GM21423 (cell line): Measurements from ENCODE around the gene VAMP4.
"Not testable (repeated sequence)": the region's sequence is repeated elsewhere in the genome, so short reads cannot be mapped to it uniquely, and the experiment has no call there.

Source experiments
- ATAC-seq: cut with Tn5 transposase; IDR thresholded peaks from one replicate; pipeline ENCODE4 v1.9.1; 2021; ENCODE audit warnings: mild to moderate bottlenecking, moderate library complexity; ENCODE audit not compliant: unreplicated experiment

Gene VAMP4

GRCh38 chr1:171707583-171707982, 34.3 kb downstream of the VAMP4 start:
- ATAC-seq: no peak

DNA sequence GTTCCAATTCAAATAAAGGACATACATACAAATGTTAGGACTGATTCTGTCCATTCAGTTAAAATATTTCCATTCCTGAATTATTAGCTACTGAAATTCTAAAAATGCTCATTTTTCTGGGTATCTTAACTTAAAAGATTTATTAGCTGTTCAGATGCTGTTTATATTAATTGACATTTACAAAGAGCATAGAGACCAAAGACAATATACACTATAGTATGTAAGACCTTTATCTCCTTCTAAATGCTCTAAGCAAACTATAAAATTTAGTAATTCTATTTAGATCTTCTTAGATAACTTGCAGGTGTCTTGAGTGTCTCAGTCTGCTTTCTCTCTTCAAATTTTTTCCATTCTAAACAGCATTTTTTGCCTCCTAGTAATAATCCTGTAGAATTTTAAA, 39.3 kb downstream of the VAMP4 start:
- no peak for ATAC-seq

- ATAC-seq: no peak
These were observed 42.3 kb downstream of the VAMP4 start for GRCh38 chr1:171699531-171699930.

DNA sequence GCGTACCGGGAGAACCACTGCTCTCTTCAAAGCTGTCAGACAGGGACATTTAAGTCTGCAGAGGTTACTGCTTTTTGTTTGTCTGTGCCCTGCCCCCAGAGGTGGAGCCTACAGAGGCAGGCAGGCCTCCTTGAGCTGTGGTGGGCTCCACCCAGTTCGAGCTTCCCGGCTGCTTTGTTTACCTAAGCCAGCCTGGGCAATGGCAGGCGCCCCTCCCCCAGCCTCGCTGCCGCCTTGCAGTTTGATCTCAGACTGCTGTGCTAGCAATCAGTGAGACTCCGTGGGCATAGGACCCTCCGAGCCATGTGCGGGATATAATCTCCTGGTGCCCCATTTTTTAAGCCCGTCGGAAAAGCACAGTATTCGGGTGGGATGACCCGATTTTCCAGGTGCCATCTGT, 46.1 kb downstream of the VAMP4 start:
- ATAC-seq: not testable (repeated sequence)

GRCh38 chr1:171693541-171693940, 48.3 kb downstream of the VAMP4 start:
- ATAC-seq: not testable (repeated sequence)

DNA sequence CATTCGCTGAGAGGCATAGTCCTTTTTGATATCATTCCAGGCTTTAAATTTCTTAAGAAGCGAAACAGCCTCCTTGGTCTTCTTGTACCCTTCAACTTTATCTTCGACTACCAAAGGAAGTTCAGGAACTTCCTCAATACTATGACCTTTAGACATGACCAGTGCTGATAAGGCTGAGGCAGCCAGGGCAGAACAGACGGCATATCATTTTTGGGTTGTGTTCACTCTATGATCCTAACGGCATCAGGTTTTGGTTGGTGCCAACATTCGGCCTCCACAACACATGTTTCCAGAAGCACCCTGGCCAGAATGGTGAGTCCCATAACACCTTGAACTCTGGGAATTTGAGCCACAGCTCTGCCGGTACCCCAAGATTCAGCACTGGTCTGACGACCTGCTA, 58.0 kb downstream of the VAMP4 start:
- no peak for ATAC-seq

GRCh38 chr1:171680339-171680738, 61.5 kb downstream of the VAMP4 start:
- ATAC-seq: no peak

DNA sequence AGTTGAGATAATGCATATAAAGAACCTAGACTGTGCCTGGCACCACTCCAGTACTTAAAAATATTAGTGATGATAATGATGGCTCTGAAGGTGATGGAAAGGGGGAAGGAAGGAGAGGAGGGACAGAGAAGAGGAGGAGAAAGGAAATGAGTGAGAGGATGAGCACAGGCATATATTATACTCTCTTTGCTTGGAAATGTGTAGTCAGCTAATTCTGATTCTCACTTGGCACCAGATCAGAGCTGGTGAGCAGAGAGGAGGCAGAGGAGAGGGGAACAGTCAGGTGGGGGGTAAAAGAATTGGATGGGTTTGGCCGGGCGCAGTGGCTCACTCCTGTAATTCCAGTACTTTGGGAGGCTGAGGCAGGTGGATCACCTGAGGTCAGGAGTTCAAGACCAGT, 65.0 kb downstream of the VAMP4 start:
- no peak for ATAC-seq

DNA sequence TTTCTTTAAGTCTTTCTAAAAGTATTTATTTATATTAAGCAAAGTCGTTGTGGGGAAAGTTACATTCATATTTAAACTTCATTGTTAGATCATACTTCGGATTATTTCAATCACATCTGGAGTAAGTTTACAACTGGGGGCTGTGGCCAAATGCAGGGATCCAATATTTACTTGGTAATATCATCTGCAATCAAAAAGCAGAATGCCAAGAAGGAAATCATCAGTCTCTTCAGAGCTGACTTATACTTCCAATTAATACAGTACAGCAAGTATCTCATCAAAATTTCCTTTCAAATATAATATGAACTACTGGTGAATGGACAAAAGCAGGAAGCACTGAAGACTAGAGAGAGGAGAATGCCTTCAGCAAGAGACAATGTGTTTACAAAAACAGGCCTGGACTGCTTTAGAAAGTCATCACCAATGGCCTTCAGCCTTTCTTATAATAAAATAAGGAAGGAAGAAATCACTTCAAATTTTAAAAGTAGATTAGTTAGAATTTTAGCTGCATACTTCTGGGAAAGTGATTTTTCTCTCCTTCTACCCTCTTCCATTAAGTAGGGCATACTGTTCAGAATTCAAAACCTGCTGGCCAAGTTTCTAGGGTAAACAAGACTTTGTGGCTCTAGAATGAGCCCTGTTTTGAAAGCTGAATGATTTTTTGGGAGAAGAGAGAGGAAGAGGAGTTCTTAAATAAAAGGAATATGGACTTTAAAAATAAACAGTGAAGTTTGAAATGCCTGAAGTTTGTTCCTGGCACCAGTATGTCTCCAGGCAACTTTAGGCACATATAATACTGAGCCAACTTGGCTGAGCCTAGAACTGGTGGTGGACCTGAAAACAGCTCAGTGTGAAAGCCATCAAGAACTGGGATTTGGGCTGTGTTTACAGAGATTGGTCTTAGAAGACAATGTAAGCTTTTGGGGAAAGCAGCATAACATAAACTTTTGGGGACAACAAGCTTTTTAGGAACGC, 67.1 kb downstream of the VAMP4 start:
- no peak for ATAC-seq

- no peak for ATAC-seq
These were observed 71.1 kb downstream of the VAMP4 start for GRCh38 chr1:171670739-171671138.

DNA sequence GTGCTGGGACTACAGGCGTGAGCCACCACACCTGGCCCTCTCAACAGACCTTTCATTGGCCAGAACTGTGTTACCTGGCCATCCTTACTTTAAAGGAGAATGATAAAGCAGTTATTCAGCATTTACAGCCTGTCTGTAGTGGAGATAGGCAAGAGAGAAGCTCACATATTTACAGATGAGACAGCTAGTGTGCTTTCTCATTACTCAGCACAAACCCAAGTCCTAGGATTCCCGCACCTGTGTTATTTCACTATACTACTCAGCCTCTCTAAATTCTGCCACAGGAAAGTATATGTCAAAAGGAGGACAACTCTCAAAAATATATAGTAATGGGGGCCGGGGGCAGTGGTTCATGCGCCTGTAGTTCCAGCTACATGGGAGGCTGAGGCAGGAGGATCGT, 73.5 kb downstream of the VAMP4 start:
- no peak for ATAC-seq

- no peak for ATAC-seq
These were observed 75.6 kb downstream of the VAMP4 start for GRCh38 chr1:171666114-171666769.

DNA sequence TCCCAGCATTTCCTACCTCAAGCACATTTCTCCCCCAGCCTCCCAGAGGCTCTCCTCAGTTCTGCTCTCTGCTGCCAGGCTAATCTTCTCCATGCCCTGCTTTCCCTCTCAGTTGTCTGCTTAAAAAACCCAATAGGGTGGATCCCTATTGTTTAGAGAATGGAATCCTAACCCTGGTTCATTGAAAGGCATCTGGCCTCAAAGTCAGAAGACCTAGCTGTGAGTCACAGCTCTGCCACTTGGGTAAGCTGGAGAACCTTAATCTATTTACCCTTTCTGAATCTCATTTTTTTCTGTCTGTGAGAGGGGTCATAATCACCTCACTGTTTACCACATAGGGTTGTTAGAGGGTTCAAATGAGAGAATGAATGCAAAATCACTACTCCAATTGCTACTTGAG, 76.9 kb downstream of the VAMP4 start:
- ATAC-seq: no peak

DNA sequence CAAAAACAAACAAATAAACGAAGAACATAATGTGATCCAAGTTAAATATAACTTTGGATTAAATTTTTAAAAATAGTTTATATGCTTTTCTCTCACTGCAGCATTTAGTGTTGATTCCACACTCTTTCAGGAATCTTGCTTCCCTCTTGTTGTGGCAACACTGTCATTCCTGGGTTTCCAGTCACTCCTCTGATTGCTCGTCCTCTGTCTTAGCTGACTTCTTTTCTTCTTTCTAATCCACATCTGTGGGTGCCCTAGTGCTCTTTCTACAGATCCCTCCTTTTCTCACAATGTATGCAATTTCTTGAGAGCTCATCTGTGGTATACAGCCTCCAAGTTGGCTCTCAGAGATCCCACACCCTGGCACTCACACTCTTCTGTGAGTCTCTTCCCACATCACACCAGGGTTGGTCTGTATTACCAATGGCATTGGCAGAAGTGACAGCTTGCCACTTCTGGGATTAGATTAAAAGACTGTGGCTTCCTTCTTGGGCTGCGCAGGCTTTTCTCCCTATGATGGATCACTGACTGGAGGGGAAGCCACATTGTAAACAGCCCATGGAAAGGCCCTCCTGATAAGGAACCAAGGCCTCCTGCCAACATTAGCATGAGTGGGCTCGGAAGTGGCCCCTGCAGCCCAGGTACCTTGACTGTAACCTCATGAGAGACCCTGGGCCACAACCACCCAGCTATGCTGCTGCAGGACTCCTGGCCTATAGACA, 77.8 kb downstream of the VAMP4 start:
- no peak for ATAC-seq

DNA sequence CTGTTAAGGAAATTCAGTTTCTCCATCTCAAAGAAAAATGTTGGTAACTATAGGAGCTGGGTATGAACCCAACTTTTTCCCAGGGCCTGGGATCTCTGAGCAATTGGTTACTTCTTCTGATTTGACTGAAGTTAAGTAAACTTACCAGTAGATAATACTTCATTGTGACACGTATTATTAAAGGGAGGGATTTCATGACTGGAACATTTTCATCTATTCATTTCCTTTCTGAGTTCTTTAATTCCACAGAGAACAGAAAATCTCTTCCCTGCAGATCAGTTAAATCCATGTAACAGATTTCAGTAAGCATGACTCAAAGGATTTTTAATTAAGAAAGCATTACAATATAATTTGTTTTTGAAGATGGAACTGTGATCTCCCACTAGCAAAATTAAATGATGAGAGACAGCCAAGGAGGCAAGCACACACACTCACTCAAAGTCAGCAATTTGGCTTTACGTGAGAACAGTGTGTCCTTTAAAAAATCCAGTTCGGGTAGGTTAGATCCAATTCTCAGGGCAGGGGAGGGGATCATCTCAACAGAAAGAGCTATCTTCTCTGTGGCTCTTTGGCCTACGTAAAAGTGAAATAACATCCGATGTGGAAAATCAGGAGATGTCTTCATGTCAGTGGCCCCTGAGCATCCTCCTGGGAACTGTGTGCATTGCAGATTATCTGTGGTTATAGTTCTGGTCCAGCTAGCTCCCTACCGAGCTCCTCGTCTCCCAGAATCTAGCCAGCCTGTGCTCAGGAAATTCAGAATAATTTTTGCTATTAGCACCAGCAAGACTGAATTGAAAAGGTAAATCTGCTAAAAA, 78.6 kb downstream of the VAMP4 start:
- no peak for ATAC-seq

DNA sequence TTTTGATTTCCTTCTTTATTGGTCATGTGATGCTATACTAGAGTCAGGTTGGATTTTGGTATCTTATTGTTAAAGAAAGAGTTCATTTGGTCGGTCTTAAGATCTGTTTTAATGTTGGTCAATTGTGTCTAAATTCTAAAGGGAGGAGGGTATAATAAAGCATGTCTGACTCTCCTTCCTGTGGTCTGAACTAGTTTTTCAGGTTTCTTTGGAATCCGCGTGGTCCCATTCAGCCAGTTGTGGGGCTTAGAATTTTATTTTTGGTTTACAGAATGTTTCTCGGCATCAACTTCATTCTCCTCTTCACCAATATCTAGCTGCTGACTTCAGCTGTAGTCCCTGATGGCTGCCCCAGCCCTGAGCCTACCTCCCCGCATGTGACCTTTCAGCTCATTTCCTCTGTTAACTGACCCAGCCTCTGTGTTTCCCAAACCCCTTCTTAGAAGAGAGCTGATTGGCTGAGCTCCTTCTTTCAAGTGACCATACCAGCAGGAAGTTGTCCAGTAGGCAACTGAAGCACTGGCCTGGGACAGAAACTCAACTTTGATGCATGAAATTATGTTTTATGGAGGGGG, 80.7 kb downstream of the VAMP4 start:
- ATAC-seq: no peak

GRCh38 chr1:171656206-171656605, 85.7 kb downstream of the VAMP4 start:
- ATAC-seq: not testable (repeated sequence)

GRCh38 chr1:171655746-171656116, 86.1 kb downstream of the VAMP4 start:
- ATAC-seq: no peak

DNA sequence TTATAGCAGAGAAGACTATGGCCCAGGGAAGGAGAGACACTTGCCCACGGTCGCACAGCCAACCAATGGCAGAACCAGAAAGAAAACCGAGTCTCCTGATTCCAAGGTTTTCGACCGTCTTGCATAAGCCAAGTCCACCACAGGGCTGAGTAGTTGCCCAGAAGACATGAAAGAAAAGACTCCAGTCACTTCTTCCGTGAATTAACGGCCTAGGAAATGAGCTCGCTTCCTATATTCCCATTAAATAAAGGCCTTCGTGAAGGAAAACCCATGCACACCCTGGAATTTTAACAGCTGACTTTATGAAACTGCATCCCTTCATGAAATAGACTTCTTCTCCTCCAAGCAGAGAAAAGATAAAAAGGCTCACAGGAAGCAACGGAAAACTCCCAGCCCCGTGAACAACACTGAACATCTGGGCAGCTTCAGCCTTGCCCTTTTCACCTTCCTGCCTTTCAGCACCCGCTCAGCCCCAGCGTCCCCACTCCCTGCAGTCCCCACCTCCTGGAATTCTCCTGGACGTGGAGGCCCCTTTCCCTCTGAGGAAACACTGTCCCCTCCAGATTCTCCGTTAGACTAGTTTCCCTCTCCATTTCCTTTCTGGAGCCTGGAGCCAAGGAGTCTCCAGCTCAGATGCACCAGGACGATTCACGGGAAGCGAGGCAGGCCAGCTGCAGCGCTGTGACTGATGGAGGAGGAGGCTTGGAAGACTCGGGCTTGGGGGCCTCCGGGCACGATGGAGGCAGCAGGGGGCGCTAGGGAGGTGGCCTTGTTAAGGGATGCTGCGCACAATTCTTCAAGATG, 86.7 kb downstream of the VAMP4 start:
- ATAC-seq: peak; percentile 64
